A549 (cell line): Measurements from ENCODE around the gene DNM1.
"Not testable (repeated sequence)": the region's sequence is repeated elsewhere in the genome, so short reads cannot be mapped to it uniquely, and the experiment has no call there.

ENCODE experiments used
- CBX8 ChIP-seq: fragments of 200-600 bp; sonication (generic); IDR thresholded peaks from 2 replicates; pipeline ENCODE4 v1.6.1; 2016
- CHD2 ChIP-seq: fragments of 150-350 bp; IDR thresholded peaks from 2 replicates; pipeline ENCODE4 v1.6.1; 2014; ENCODE audit warnings: low read length; ENCODE audit not compliant: partially characterized antibody
- CTCF ChIP-seq: fragments of >200 bp; sonication (Bioruptor Twin); formaldehyde crosslinking; IDR thresholded peaks from 3 replicates; pipeline ENCODE4 v1.5.1; 2016
- EHMT2 ChIP-seq: fragments of 200-600 bp; sonication (generic); IDR thresholded peaks from 2 replicates; pipeline ENCODE4 v1.6.1; 2016; ENCODE audit warnings: antibody characterized with exemption, low read depth, mild to moderate bottlenecking, moderate library complexity
- EP300 ChIP-seq, 2 experiments: fragments of >200 bp; sonication (Bioruptor Twin); formaldehyde crosslinking; IDR thresholded peaks; 2 replicates in 1 of 2; 3 replicates in 1 of 2; pipeline ENCODE4 v1.6.1; 2016 to 2017
- ESRRA ChIP-seq: fragments of 150-350 bp; IDR thresholded peaks from 2 replicates; pipeline ENCODE4 v1.6.1; 2014; ENCODE audit warnings: mild to moderate bottlenecking, low read length, borderline replicate concordance
- MAFK ChIP-seq: fragments of 450-650 bp; IDR thresholded peaks from 2 replicates; pipeline ENCODE4 v1.6.1; 2014; ENCODE audit not compliant: partially characterized antibody
- MAX ChIP-seq: IDR thresholded peaks from 2 replicates; pipeline ENCODE4 v1.6.1; 2012
- MAZ ChIP-seq: fragments of 150-350 bp; IDR thresholded peaks from 2 replicates; pipeline ENCODE4 v1.6.1; 2014; ENCODE audit warnings: antibody characterized with exemption, low read depth, low read length, borderline replicate concordance
- PBX3 ChIP-seq: IDR thresholded peaks from 2 replicates; pipeline ENCODE4 v1.6.1; 2012
- POLR2A ChIP-seq: IDR thresholded peaks from 2 replicates; pipeline ENCODE4 v1.6.1; 2012; ENCODE audit warnings: mild to moderate bottlenecking, low read length
- SREBF2 ChIP-seq: fragments of 450-650 bp; IDR thresholded peaks from 2 replicates; pipeline ENCODE4 v1.6.1; 2014; ENCODE audit warnings: mild to moderate bottlenecking, moderate library complexity
- USF2 ChIP-seq: fragments of 450-650 bp; IDR thresholded peaks from 2 replicates; pipeline ENCODE4 v1.6.1; 2014; ENCODE audit warnings: antibody characterized with exemption

- not testable (repeated sequence) for TF ChIP-seq MAX; SREBF2; CTCF; POLR2A; CBX8; CHD2; PBX3; MAZ; EP300 (IDR thresholded peaks at IDR 0.05); EHMT2; MAFK; USF2; ESRRA
These were observed 27.7 kb downstream of the DNM1 start for GRCh38 chr9:128230897-128231296.
